ENCODE data around the gene GSTM1.
"Not testable (repeated sequence)": the region's sequence is repeated elsewhere in the genome, so short reads cannot be mapped to it uniquely, and the experiment has no call there.

Gene GSTM1

GRCh38 chr1:109660691-109661026 lies 27.0 kb upstream of the GSTM1 start:
- not testable (repeated sequence) for DNase-seq

- no peak for DNase-seq
Measured at GRCh38 chr1:109661391-109661790, 26.2 kb upstream of the GSTM1 start.

GRCh38 chr1:109664671-109665070 lies 22.9 kb upstream of the GSTM1 start:
- DNase-seq = no peak

GRCh38 chr1:109667452-109668122 lies 20.0 kb upstream of the GSTM1 start, which contains the start of gene GSTM2:
TSS of gene GSTM2 (plus strand) at chr1:109668057. CDS start at chr1:109668116, 59 bp downstream.
- DNase-seq = peak; percentile 85

GRCh38 chr1:109668123-109668775 lies 19.4 kb upstream of the GSTM1 start:
- no peak for DNase-seq

GRCh38 chr1:109669246-109669948 lies 18.2 kb upstream of the GSTM1 start:
- DNase-seq = no peak

- DNase-seq = not testable (repeated sequence)
Measured at GRCh38 chr1:109669949-109670302, 17.7 kb upstream of the GSTM1 start.

GRCh38 chr1:109671067-109671466 lies 16.6 kb upstream of the GSTM1 start:
- DNase-seq = no peak

GRCh38 chr1:109673861-109674260 lies 13.8 kb upstream of the GSTM1 start:
- DNase-seq = not testable (repeated sequence)

- not testable (repeated sequence) for DNase-seq
Measured at GRCh38 chr1:109676683-109677381, 10.8 kb upstream of the GSTM1 start.

GRCh38 chr1:109677459-109677858 lies 10.2 kb upstream of the GSTM1 start:
- DNase-seq = no peak

- not testable (repeated sequence) for DNase-seq
Measured at GRCh38 chr1:109678637-109679036, 9.0 kb upstream of the GSTM1 start.

- not testable (repeated sequence) for DNase-seq
Measured at GRCh38 chr1:109684777-109685176, 2.8 kb upstream of the GSTM1 start.

- not testable (repeated sequence) for DNase-seq
Measured at GRCh38 chr1:109685399-109685798, 2.2 kb upstream of the GSTM1 start.

GRCh38 chr1:109685890-109686289 lies 1.7 kb upstream of the GSTM1 start:
- not testable (repeated sequence) for DNase-seq

GRCh38 chr1:109687109-109687508 lies 508 bp upstream of the GSTM1 start:
- not testable (repeated sequence) for DNase-seq

GRCh38 chr1:109689844-109690405 lies 2.3 kb downstream of the GSTM1 start:
- DNase-seq = no peak

GRCh38 chr1:109691759-109692158 lies 4.1 kb downstream of the GSTM1 start:
- DNase-seq = no peak

GRCh38 chr1:109694400-109694799 lies 6.8 kb downstream of the GSTM1 start:
- DNase-seq = not testable (repeated sequence)

- not testable (repeated sequence) for DNase-seq
Measured at GRCh38 chr1:109695138-109695537, 7.5 kb downstream of the GSTM1 start.

- no peak for DNase-seq
Measured at GRCh38 chr1:109697066-109697465, 9.4 kb downstream of the GSTM1 start.

- not testable (repeated sequence) for DNase-seq
Measured at GRCh38 chr1:109697861-109698260, 10.2 kb downstream of the GSTM1 start.

- not testable (repeated sequence) for DNase-seq
Measured at GRCh38 chr1:109702940-109703339, 15.3 kb downstream of the GSTM1 start.

Measured in stimulated activated CD4-positive, alpha-beta T cell treated with anti-CD3 and anti-CD28 coated beads, Interleukin-4, amount 100 ng/mL, for 1 hour (primary cell).